Gastroesophageal sphincter (tissue), 4 donors: Measurements from ENCODE around the gene BIK. TPM values are rescaled to one million over a fixed set of nuclear protein-coding genes. Genes with fewer than 3 reads are reported as not detected.
A peak's percentile ranks its signal among the peaks of the same experiment; 100 is the strongest.

Experiments used
- ATAC-seq: fragments of 150-250 bp; one replicate; pipeline ENCODE4 v1.9.1; 2016; ENCODE audit warnings: mild to moderate bottlenecking, moderate library complexity
- H3K27ac ChIP-seq, 4 donors: fragments of 200-600 bp; sonication (generic) in 3 of 4; 1 replicate in 3 of 4; 2 replicates in 1 of 4; pipeline ENCODE4 v1.5.1; 2016 to 2019
- H3K27me3 ChIP-seq: fragments of 200-600 bp; sonication (generic); one replicate; pipeline ENCODE4 v1.5.1; 2019
- H3K36me3 ChIP-seq, 2 donors: fragments of 200-600 bp; sonication (generic); one replicate each; pipeline ENCODE4 v1.5.1; 2019; ENCODE audit warnings: control low read depth in 1 of 2
- H3K4me1 ChIP-seq, 3 donors: fragments of 200-600 bp; sonication (generic); 1 replicate in 2 of 3; 2 replicates in 1 of 3; pipeline ENCODE4 v1.5.1; 2016 to 2019; ENCODE audit warnings: control low read depth in 2 of 3
- H3K4me3 ChIP-seq, 2 donors: fragments of 200-600 bp; sonication (generic); one replicate each; pipeline ENCODE4 v1.5.1; 2019; ENCODE audit warnings: mild to moderate bottlenecking in 1 of 2, moderate library complexity in 1 of 2
- H3K9me3 ChIP-seq, 3 donors: fragments of 200-600 bp; sonication (generic); one replicate each; pipeline ENCODE4 v1.5.1; 2017 to 2019; ENCODE audit warnings: control low read depth in 2 of 3
- EP300 ChIP-seq: sonication (generic); formaldehyde crosslinking; IDR thresholded peaks from one replicate; pipeline ENCODE4 v1.6.1; 2017; ENCODE audit warnings: antibody characterized with exemption, mild to moderate bottlenecking
- POLR2A ChIP-seq, 2 donors: fragments of 450-650 bp; IDR thresholded peaks; one replicate each; pipeline ENCODE4 v1.6.1; 2017; ENCODE audit warnings: antibody characterized with exemption in 2 of 2, mild to moderate bottlenecking in 2 of 2, moderate library complexity in 1 of 2
- POLR2AphosphoS5 ChIP-seq: sonication (generic); formaldehyde crosslinking; IDR thresholded peaks from one replicate; pipeline ENCODE4 v1.6.1; 2017; ENCODE audit warnings: antibody characterized with exemption
- WGBS, 2 donors: methylation state at CpG; one replicate each; pipeline ENCODE4 v1.1.5; 2018; ENCODE audit warnings: low coverage in 1 of 2; 5-methylcytosine and 5-hydroxymethylcytosine counted together
- total RNA-seq, 4 donors: library from RNA; depleted of rRNA; stranded (reverse); fragments of >200 nt; gene quantifications; one replicate each; pipeline ENCODE4 v1.1.0, GENCODE V29; 2016
- TF ChIP-seq, protein P1 (sequence below), 4 experiments: fragments of 200-600 bp in 2 of 4; fragments of 450-650 bp in 2 of 4; sonication (generic) in 1 of 4; IDR thresholded peaks; one replicate each; pipeline ENCODE4 v1.5.1; 2017 to 2019; ENCODE audit warnings: antibody characterized with exemption in 4 of 4, mild to moderate bottlenecking in 2 of 4, moderate library complexity in 2 of 4

Gene BIK
- total RNA-seq, 4 donors from 2014 or later: 1.7 TPM; not detected in 3

DNA sequence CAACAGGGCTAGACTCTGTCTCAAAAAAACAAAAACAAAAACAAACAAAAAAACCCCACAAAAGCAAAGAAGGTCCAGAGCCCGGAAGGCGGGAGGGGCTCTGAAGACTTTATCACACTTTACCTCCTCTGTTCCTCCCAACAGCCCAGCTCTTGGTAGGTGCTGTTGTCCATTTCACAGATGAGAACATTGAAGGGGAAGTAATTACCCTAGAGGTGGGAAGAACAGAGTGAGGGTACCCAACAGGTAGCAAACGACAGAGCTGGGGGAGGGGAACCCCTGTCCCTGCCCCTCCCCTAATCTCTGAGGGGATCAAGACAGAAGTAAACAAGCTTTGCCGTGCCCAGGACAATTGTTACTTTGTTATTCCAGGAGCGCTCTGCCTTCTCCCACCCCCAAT lies 1.0 kb upstream of the BIK start:
- H3K4me1 ChIP-seq: peaks cover 2 to 23% (median 16%) of the 10 kb centered on the region in 3 donors
- WGBS, 2 donors: 41 to 47% methylated on average over 4 of the region's 5 CpGs
- ATAC-seq: no peak
- TF ChIP-seq EP300: no peak
- no peak for TF ChIP-seq POLR2AphosphoS5
- no peak for TF ChIP-seq POLR2A (IDR thresholded peaks at IDR 0.05)
- TF ChIP-seq, protein P1, sequence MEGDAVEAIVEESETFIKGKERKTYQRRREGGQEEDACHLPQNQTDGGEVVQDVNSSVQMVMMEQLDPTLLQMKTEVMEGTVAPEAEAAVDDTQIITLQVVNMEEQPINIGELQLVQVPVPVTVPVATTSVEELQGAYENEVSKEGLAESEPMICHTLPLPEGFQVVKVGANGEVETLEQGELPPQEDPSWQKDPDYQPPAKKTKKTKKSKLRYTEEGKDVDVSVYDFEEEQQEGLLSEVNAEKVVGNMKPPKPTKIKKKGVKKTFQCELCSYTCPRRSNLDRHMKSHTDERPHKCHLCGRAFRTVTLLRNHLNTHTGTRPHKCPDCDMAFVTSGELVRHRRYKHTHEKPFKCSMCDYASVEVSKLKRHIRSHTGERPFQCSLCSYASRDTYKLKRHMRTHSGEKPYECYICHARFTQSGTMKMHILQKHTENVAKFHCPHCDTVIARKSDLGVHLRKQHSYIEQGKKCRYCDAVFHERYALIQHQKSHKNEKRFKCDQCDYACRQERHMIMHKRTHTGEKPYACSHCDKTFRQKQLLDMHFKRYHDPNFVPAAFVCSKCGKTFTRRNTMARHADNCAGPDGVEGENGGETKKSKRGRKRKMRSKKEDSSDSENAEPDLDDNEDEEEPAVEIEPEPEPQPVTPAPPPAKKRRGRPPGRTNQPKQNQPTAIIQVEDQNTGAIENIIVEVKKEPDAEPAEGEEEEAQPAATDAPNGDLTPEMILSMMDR (IDR thresholded peaks at IDR 0.05): no peak
- H3K27me3 ChIP-seq: peaks cover 53% of the 10 kb centered on the region
- no peak overlapping the region for H3K27ac ChIP-seq
- no peaks in the 10 kb centered on the region for H3K36me3 ChIP-seq
- H3K4me3 ChIP-seq: no peak overlapping the region
- no peaks in the 10 kb centered on the region for H3K9me3 ChIP-seq

GRCh38 chr22:43109921-43110443 lies 568 bp upstream of the BIK start:
- Histone ChIP-seq H3K27me3 (peaks cover 58% of the 10 kb centered on the region), H3K9me3 (no peaks in the 10 kb centered on the region), H3K4me3 (peak overlapping the region in 1 of 2 donors; percentile 58), H3K27ac (no peak overlapping the region), H3K36me3 (no peaks in the 10 kb centered on the region), H3K4me1 (peaks cover 2 to 23% (median 16%) of the 10 kb centered on the region in 3 donors)
- no peak for ATAC-seq
- 7% methylated on average over 5 of the region's 32 CpGs; no CpG with 5 or more reads in 1 of the 2 donors for WGBS, 2 donors
- TF ChIP-seq EP300 (no peak), POLR2A (IDR thresholded peaks at IDR 0.05) (no peak), POLR2AphosphoS5 (no peak)
- TF ChIP-seq, protein P1 (IDR thresholded peaks at IDR 0.05): no peak

DNA sequence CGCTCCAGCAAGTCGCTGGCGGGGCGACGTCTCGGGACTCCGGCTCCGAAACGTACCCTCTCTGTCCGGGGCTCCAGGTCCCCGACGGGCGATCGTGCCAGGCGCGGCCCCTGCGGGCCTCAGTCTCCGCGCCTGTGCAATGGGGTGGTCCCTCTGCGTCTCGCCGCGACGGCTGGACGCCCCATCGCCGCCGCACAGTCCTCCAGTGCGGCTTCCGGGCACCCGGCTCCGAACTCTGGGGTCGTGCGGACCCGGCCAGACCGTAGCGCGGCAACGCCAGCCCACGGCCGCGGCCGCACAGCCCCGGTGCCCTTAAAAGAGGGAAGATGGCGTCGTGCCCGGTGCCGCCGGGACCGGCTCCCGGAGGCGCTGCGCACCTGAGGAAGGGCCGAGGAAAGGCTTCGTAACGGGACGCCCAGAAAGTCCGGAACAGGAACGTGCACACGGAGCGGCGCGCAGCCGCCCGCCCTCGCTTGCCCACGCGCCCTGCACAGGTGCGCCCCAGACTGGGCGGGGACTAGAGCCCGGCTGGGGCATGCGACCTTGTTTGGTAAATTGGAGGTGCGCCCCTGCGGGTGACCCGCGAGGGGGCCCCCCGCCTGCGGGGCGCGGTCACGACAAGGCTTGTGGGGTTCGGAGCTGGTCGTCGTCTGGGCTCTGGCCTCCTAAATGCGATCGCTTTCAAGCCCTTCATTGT lies 525 bp downstream of the BIK start:
- peaks cover 2 to 23% (median 16%) of the 10 kb centered on the region in 3 donors for H3K4me1 ChIP-seq
- no peaks in the 10 kb centered on the region for H3K36me3 ChIP-seq
- peak; percentile 40 for ATAC-seq
- TF ChIP-seq POLR2AphosphoS5: no peak
- TF ChIP-seq POLR2A (IDR thresholded peaks at IDR 0.05): no peak
- no peak for TF ChIP-seq EP300
- TF ChIP-seq, protein P1 (IDR thresholded peaks at IDR 0.05): no peak
- H3K27ac ChIP-seq: peak overlapping the region in 1 of 4 donors; percentile 19
- no peaks in the 10 kb centered on the region for H3K9me3 ChIP-seq
- H3K27me3 ChIP-seq: peaks cover 69% of the 10 kb centered on the region
- no CpG with 5 or more reads among the region's 86 CpGs for WGBS, 2 donors
- peak overlapping the region; percentile 26 to 58 for H3K4me3 ChIP-seq

DNA sequence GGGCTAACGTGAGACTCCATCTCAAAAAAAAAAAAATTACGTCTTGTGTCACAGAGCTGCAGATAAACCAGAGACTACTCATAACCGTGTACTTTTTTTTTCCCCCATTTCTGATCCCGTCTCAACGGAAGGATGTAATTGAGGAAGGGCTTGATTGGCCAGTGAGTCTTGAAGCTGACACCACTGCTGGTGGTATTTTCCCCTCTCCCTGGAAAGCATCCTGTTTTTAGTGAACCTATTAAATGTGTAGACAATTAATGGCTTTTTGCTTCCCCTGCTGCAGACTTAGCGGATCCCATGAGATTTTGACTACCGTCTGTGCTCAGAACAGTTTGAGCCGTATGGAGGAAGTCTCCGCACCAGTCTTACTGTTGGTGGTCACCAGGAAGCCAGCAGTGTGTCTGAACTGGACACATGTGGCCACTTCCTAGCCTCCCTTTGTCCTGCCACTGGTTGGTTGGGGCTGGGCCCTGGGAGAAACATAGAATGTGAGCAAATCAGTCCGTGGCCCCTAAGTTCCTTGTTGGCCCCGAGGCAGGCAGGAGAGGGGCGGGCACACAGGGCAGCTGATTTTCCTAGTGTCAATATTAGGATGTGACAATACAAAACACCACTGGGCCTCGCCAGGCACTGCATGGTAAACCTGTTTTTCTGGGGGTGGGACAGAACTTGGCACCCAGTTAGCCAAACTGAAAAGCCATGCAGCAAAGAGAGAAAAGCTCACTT lies 3.1 kb downstream of the BIK start:
- Histone ChIP-seq H3K27ac (no peak overlapping the region), H3K27me3 (peaks cover 82% of the 10 kb centered on the region), H3K4me1 (peaks cover 2 to 23% (median 16%) of the 10 kb centered on the region in 3 donors), H3K36me3 (no peaks in the 10 kb centered on the region), H3K9me3 (no peaks in the 10 kb centered on the region), H3K4me3 (no peak overlapping the region)
- TF ChIP-seq POLR2AphosphoS5: no peak
- no peak for TF ChIP-seq POLR2A (IDR thresholded peaks at IDR 0.05)
- TF ChIP-seq, protein P1 (IDR thresholded peaks at IDR 0.05): no peak
- TF ChIP-seq EP300: no peak
- 61 to 63% methylated on average over 8 to 11 of the region's 13 CpGs for WGBS, 2 donors
- no peak for ATAC-seq
